ENCODE data around the gene TMEM31. TPM values are rescaled to one million over a fixed set of nuclear protein-coding genes. Genes with fewer than 3 reads are reported as not detected.

The TMEM31 gene
- total and polyA plus RNA-seq, 9 of the 15 experiments (the other 6 are each of a cell fraction or from before 2014, with no cell fraction given) = 0.18 TPM; not detected in 8

DNA sequence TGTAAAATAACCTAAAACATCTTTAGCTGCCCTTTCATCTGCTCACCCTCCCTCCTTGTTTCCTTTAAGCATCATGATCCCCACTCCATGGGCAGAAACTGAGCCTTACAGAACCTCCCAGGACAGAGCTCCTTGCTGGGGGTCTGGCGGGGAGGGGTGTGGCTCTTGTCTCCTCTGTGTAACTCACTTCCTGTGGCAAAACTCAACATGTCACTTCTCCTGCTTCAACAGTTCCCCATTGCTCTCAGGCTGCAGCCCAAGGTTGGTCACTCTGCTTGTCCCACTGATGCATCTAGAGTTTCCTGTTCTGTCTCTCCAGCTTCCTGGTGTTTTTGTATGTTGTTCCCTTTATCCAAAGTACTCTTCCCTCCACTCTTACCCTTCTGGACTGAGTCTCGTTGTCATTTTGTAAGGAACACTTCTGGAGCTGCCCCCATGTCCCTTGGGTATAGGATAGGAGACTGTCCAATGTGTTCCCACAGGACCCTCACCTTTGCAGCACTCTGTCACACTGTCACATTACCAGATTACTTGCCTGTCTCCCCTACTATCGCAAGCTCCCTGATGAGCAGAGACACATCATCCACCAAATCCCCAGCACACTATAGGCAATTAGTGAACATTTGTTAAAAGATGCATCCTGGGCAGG, 19.6 kb downstream of the TMEM31 start (continued):
- TF ChIP-seq ZNF140 (CRISPR knock-in tag; IDR thresholded peaks at IDR 0.05) = no peak
- no peak for TF ChIP-seq ZNF23 (CRISPR knock-in tag; IDR thresholded peaks at IDR 0.05)

DNA sequence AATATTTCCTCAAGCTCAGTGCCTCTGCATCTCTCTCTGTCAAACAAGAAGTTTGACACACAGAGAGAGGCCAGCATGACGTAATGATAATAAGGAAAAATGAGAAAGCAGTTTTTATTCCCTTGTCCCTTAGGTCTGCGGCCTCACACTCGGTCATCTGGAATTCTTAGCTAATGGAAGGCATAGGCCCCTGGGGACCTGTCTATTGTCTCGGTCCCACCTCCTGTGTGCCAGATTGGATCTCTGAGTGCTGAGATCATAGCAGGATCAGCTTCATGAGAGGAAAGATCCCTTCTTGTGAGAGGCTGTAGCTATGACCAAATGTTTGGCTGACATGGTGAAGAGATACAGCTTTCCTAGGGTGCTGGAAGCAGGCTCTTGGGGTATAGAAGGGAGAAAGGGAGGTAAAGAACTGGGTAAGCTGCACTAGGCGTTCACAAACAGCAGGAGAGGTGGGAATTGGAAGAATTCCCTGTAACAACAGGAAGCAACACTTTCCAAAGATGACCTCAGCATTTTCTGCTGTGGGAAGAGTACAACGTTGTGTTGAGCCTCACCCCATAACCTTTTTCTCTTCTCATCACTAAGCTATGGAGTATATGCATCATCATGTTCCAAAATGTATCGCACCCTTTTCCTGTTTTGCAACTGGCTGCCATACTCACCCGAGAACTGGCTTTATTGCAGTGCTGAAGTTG, 20.2 kb downstream of the TMEM31 start:
- no peak overlapping the region for H2AFZ ChIP-seq (ENCODE audit: low read depth, low read length)
- TF ChIP-seq PHF8 (IDR thresholded peaks at IDR 0.05; ENCODE audit: borderline replicate concordance, low read length) (no peak), ATF7 (IDR thresholded peaks at IDR 0.05) (peak; percentile 66; the same call in 1 of the 2 replicates), ZKSCAN1 (IDR thresholded peaks at IDR 0.05; ENCODE audit: low read depth, low read length) (no peak), SAP30 (IDR thresholded peaks at IDR 0.05; ENCODE audit: borderline replicate concordance, insufficient read depth, low read depth, low read length, poor library complexity, severe bottlenecking) (no peak), BRF1 (IDR thresholded peaks at IDR 0.05; ENCODE audit: borderline replicate concordance, extremely low read depth, insufficient read length) (no peak)
- TF ChIP-seq, protein P1, sequence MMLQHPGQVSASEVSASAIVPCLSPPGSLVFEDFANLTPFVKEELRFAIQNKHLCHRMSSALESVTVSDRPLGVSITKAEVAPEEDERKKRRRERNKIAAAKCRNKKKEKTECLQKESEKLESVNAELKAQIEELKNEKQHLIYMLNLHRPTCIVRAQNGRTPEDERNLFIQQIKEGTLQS (IDR thresholded peaks at IDR 0.05) = peak; percentile 35; the same call in 1 of the 2 replicates
- TF ChIP-seq, protein P1 (CRISPR knock-in tag; conservative IDR thresholded peaks at IDR 0.05) = no peak
- no peak overlapping the region for H3K4me3 ChIP-seq
- intact Hi-C loops (cut with micrococcal nuclease) (no loop called here), in situ Hi-C loops (cut with MboI) (no loop called here)
- CTCF ChIA-PET (ENCODE audit: low intra/inter-chr PET ratio) = no interaction called here
- POLR2A ChIA-PET = interaction anchor here (1.4 kb wide), 1 partner anchor 8 kb away, joined by 5 read pairs; no protein-coding TSS in a partner anchor
- no peaks in the 10 kb centered on the region for H3K4me1 ChIP-seq (replicated peaks in 1 of 2; ENCODE audit: control insufficient read depth in 2 of 2, insufficient read depth in 2 of 2, low read length in 2 of 2)
- H4K20me1 ChIP-seq (replicated peaks; ENCODE audit: control insufficient read depth, insufficient read depth, low read length) = no peaks in the 10 kb centered on the region
- H3K27me3 ChIP-seq (ENCODE audit: control insufficient read depth in 2 of 2, insufficient read depth in 2 of 2, low read length in 2 of 2) = peaks cover 0 to 41% of the 10 kb centered on the region in 2 experiments; a peak in 2 of 5 replicates
- H3K9me3 ChIP-seq (replicated peaks; ENCODE audit: control insufficient read depth, insufficient read depth, low read depth, low read length) = no peaks in the 10 kb centered on the region
- no peaks in the 10 kb centered on the region for H3K9me1 ChIP-seq (ENCODE audit: control insufficient read depth, insufficient read depth, low read length)
- DNase-seq (ENCODE audit: extremely low read depth in 1 of 4, low spot score in 3 of 4) = no peak
- H3K79me2 ChIP-seq (ENCODE audit: control insufficient read depth, insufficient read depth, low read length) = no peaks in the 10 kb centered on the region
- no peak for ATAC-seq
- 2% methylated on average over 8 of the region's 8 CpGs for WGBS (ENCODE audit: insufficient coverage, low coverage, missing lambda C conversion rate)
- BruUV-seq (replicated peaks) = no TSS peak
- H3K4me2 ChIP-seq (ENCODE audit: insufficient read depth, low read length) = no peak overlapping the region
- no peak overlapping the region for H3K27ac ChIP-seq (ENCODE audit: extremely low read depth, low read depth, low read length)
- no peaks in the 10 kb centered on the region for H3K36me3 ChIP-seq (ENCODE audit: control insufficient read depth, insufficient read depth, low read length)
- no peak for FAIRE-seq
- no peak overlapping the region for H3K9ac ChIP-seq (ENCODE audit: insufficient read depth in 1 of 2, low read depth in 2 of 2, low read length in 2 of 2)

All from K562 (cell line).